NCI-H187 treated with DMSO at 0.1 percent for 48 hours (cell line): Measurements from ENCODE around the gene EEF1A2.
A peak's percentile ranks its signal among the peaks of the same experiment; 100 is the strongest.
"Not testable (repeated sequence)": the region's sequence is repeated elsewhere in the genome, so short reads cannot be mapped to it uniquely, and the experiment has no call there.

ENCODE experiments used
- DNase-seq: peaks from one replicate; lab custom pipeline; 2025; lab: John Stamatoyannopoulos, UW

The EEF1A2 gene

DNA sequence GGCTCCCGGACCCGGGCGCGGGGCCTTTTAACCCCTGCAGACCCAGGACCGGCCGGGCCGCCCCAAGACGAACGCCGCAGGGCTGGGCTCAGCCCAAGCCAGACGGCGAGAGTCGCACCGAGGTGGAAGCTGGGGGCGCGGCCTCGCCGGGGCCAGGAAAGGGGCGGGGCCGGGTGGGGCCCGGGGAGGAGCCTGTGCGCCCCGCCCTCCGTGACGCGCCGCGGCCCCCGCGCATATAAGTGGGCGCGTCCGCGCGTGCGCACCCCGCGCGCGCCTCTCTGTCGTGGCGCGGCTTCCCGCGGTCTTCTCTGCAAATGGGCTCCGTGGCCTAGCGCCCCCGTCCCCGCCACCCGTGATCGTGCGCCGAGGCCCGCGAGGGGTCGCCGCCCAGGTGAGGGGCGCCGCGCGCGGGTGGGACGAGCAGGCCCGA is 21.6 kb upstream of the EEF1A2 start, which contains the start of gene PPDPF:
PPDPF (plus strand) TSS at position 262 of the 430 bp plus-strand sequence. CDS start 544 bp downstream, outside the sequence.
- DNase-seq: no peak

DNA sequence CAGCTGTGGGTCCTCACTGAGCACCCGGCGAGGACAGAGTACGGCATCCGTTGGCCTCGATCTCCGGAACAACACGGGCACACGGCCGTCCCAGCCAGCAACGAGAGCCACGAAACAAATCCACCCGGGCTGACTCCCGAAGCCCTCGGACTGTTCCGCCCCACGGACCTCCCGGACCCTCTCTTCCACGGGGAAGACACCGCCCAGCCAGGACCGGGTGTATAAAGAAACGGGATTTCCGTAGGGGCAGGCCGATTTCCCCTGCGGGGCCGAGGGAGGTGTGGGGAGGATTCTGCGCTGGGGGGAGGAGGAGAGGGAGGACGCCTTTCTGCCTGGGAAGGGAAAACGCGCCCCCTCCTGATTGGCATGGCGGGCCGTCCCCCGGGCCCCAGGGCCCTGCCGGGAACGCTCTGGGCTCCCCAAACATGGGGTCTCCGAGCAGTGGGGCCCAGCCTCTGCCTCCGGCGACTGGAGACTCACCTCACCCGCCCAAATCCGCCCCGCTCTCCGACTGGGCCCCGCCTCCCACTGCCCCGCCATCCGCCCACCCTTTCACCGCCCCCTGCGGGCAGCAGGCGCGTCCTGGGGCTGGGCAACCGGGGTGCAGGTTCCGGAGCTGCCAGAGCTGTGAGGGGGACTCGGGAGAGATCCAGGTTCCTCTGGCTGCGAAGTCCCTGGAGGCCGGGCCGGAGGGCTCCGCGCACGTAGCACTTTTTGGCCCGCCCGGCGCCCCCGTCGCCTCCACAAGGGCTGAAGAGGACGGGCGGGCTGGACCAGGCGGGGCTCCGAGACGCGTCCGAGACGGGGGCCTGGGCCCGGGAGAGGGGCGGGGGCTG is 21.0 kb upstream of the EEF1A2 start:
- no peak for DNase-seq

DNA sequence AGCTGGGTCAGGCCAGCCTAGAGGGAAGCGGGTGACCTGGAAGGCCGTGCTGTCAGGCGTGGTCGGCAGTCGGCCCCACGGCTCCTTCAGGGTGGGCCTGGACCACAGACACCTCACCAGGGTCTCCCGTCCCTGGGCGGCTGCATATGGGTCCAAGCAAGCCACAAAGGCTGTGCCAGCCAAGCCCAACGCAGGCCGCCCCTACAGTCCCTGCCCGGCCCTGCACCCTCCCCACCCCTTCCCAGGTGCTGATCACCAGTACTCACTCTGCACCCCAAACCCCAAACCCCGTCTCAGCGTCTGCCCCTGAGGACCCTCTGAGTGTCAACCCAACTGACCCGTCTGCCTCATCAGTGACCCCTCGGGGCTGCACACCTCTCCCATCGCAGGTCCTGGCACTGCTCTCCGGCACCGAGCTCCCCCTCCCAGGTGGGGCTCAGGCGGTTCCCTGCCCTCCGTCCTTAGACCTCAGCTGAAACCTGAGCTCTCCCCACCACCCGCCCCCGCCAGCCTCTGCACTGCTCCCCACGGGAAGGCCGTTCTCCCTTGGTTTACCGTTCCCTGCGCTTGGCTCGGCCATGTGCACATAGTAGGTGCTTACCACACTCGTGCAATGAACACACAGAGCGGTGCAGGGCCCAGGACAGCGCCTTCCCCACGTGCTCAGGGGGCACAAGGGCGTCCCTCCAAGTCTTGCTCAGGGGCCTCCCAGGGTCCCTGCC is 20.2 kb upstream of the EEF1A2 start:
- DNase-seq: no peak

DNA sequence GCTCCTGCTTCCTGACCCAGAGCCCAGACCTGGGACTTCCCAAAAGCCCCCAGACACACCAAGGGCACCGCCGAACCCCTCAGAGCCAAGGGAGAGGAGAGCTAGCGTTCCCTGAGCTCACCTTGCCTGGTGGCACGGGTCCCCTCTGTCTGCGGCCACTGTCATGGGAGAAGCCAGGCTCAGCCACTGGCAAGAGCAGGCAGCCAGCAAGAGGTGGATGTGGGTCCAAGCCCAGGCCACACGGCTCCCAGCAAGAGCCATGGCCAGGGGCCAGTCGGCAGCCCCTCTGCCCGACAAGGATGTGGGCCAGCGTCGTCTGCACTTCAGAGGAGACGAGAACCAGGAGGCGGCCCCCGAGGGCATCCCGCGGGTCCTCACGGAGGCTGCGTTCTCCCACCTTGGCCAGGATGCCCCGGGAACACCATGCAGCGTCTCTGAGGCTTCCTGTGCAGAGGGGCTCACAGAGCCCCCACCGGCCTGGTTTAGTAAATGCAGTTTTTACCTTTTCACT is 19.5 kb upstream of the EEF1A2 start:
- DNase-seq: no peak

DNA sequence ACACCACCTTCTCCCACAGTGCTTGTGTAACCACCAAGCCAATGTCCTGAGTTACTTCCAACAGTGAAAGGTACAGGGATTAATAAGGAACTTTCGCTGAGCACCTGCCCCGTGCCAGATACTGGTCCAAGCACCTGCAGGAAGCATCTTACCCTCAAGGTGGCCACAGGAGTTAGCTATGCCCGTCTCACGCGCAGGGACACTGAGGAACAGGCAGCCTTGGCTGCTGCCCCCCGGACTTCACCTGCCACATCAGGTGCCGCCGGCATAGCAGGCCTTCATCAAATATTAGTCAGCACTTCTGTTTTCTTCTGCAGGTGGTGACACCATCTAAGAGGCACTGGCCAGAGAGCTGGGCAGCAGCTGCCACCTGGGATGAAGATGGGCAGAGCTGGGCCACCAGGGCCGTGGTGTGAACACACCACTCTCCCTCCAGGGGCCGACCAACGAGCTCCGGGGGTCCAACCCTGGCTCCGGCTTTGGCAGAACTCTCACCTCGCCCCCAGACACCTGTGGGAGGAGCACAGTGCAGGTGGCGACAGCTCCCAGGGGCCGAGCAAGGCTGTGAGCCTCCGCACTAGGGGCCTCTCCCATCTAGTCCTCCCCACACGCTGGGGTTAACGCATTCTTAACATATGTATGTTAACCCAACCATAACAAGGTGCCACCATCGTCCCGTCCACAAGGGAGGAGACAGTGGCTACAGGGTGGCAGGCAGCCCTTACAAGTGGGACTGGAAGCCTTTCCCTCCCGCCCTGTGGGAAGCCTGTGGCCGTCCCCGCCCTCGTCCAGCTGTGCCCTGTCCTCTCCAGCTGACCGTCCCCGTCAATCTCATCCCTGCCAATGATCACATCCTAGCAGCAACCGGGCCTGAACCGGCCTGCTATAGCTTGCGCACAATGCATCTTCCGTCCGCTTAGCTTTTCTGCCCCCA is 18.8 kb upstream of the EEF1A2 start:
- no peak for DNase-seq

DNA sequence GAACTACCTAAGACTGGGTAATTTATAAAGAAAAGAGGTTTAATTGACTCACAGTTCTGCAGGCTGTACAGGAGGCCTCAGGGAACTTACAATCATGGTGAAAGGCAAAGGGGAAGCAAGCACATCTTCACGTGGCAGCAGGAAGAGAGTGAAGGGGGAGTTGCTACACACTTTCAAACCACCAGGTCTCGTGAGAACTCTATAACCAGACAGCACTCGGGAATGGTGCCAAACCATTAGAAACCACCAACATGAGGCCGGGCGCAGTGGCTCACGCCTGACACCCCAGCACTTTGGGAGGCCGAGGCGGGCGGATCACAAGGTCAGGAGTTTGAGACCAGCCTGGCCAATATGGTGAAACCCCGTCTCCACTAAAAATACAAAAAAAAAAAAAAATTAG is 15.6 kb upstream of the EEF1A2 start:
- not testable (repeated sequence) for DNase-seq

DNA sequence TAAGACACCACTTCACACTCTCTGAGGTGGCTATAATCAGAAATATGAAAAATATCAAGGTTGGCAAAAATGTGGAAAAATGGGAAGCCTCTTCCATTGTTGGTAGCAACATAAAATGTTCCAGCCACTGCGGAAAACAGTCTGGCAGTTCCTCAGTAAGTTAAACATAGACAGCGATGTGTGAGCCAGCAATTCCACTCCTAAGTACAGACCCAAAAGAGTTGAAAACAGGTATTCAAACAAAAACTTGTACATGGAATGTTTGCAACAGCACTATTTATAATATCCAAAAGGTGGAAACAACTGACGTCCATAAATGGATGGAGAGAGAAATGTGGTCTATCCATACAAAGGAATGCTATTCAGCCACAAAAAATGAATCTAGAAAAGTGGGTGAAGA is 14.3 kb upstream of the EEF1A2 start:
- DNase-seq: no peak

DNA sequence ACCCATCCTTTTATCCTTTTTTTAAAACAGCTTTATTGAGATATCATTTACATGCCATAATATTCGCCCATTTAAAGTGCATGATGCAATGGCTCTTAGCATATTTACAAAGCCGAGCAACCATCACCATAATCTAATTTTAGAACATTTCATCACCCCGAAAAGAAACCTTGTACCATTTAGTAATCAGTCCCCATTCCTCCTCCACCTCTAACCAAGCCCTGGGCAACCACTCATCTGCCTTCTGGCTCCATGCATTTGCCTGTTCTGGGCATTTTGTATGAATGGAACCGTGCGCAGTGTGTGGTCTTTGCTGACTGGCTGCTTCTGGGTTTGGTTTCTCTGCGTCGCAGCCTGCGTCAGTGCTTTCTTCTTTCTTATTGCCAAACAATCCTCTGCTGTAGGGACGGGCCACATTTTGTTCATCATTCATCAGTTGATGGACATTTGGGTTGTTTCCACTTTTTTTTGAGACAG is 10.2 kb upstream of the EEF1A2 start:
- no peak for DNase-seq

DNA sequence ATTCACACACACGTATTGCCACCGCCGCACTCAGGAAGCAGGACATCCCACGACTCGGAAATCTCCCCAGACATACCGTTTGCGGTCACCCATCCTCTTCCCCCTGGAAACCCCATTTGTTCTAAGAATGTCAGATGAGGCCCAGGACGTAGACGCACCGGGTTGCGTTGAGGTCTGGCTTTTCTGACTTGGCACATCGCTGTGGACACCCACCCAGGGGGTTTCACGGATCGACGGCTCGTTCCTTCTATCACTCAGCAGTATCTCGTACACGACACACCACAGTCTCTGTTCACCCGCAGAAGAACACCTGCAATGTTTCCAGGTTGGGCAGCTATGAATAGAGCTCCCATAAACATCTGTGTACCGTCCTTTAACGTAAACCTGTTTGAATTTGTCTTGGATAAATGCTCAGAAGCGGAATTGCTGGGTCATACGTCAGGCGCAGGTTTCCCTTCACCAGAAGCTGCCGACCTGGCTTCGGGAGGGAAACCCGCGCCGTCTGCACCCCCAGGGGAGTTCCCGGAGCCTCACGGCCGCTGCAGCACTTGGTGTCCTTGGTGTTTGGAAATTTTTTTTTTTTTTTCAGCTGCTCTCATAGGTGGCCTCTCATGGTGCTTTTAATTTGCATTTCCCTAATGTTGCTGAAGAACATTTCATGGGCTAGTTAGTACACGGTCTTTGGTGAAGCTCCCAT is 9.3 kb upstream of the EEF1A2 start:
- no peak for DNase-seq

DNA sequence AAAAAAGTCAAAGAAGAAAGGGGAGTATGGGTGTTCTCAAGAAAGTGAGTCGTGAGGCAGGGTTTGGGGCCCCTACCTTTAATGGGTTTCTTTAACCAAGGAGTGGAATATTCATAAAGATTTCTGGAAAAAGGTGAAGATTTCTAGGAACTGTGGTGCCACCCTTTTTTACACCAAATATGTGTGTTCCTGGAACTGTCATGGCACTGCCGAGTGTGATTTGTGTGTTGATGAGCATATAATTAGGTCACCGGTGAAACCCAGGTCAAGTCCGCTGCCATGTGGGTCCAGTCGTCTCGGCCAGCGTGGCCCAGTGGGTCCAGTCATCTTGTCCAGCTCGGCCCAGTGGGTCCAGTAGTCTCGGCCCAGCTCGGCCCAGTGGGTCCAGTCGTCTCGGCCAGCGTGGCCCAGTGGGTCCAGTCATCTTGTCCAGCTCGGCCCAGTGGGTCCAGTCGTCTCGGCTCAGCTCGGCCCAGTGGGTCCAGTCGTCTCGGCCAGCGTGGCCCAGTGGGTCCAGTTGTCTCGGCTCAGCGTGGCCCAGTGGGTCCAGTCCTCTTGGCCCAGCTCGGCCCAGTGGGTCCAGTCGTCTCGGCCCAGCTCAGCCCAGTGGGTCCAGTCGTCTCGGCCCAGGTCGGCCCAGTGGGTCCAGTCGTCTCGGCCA is 8.3 kb upstream of the EEF1A2 start:
- no peak for DNase-seq

DNA sequence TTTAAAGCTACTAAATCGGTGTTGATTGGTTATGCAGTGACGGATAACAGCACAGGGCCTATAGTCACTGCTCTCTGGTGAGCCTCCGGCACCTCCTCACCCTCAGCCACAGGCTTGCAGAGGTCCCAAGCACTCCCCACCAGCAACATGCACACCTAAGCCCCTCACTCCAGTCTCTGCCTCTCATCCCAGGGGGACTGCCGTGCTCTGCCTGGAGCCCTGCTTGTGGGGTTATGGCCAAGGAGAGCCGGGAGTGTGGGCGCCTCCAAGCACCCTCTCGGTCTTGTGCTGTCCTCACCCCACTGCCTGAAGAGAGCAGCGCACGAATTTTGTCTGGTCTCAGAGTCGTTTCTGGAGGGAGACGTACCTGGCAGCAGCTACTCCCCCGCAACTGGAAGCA is 6.8 kb upstream of the EEF1A2 start:
- DNase-seq: no peak

DNA sequence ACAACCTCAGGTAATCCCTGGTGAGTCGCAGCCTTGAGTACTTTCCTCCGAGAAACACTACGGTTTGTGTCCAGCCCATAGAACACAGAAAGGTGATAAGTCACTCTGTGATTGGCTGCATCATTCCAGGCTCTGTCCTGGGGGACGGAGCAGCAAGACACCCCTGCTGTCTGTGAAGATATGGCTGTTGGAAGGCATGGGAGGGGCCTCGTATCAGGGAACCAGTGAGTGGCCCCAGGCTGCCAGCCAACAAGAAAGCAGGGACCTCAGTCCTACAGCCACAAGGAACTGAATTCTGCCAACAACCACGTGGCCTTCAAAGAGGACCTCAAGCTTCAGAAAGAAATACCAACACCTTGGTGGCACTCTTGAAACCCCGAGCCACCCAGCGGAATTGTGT is 6.4 kb upstream of the EEF1A2 start:
- no peak for DNase-seq

DNA sequence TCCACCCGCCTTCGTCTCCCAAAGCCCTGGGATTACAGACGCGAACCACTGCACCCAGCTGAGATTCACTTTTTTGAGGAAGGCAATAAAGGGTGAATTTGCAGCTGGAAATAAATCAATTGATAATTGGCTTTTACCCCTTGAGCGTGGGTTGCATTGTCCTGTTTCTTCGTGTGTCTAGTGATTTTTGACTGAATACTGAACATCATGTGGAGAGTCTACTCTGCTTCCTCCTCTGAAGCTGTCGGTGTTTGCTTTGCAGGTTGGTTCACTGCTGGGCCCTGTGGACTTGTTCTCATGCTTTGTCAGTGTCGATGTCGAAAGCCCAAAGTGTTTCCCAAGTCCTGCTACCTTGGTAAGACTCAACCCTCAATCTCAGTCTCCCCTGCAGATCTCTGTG is 5.8 kb upstream of the EEF1A2 start:
- DNase-seq: no peak

DNA sequence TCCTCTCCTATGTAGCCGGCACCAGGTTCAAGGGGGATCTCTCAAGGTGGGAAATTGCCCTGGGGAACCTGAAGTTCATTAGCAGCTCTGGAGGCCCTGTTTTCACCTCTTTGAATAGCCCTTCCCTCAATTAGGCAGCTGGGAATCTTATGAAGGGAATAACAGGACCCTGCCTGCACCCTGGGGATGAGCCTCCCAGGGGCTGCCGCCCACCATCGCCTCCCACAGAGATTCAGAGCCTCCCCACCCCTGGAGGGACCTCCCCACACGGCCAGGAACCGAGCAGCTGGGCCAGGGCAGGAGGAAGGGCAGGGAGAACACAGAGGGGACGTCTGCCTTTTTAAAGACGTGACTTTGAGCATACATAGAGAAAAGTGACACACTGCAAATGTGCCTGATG is 4.6 kb upstream of the EEF1A2 start:
- DNase-seq: no peak

DNA sequence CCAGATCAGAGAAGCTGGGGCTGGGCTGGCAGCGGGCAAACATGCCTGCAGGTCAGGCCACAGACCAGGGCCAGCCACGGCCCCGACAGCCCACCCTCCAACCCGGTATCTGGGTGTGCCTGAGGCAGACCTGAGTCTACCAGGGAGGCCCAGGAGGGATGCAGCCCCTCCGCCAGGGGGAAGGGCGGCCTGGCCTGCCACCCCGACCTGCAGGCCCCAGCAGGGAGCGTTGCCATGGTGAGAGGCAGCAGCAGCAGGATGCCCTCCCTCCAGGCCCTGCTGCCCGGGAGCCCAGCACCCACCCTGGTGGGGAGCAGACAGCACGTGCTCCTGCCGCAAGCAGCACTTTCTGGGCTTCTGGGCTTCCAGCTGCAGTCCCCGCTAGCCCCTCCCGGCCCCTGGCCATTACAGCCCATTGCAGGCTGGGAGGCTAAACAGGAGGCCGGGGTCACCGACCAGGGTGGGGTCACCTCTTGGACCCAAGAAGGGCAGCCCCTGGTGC is 3.8 kb upstream of the EEF1A2 start:
- no peak for DNase-seq

DNA sequence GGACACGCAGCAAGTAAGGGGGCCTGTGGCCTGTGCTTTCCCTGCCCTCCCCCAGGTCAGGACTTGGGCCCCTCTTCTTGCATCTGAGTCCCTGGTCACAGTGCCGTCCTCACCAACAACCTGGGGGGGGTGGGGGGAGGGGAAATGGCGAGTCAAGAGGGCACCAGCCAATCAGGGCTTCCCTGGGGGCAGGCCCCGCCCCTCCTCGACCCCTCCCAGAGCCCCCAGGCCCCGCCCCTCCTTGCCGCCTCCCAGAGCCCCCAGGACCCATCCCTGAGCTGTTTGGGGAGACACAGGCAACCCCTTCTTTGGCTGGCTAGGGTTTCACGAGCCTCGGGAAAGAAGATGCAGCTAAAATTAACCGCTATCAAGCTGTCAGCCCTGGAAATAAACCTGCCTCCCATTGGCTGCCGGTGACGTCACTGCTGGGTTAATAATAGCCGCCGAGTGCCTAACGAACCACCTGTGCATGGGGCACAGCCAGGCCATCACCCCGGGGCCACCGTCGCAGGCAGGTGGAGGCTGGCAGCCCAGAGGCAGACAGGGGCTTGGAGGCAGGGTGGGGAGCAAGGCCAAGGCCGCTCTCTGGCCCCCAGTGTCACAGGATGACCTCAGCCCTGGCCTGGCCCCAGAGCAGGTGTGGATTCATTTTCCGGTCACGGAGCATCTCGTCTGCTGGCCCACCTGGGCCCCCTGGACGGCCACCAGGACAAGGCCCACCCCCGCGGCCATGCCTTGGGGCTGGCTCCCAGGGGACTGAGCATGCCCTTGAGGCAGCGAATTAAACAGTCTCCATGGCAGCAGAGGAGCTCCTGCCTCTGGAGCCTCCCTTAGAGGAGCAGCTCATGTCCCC is 3.2 kb upstream of the EEF1A2 start:
- DNase-seq: peak; percentile 41

DNA sequence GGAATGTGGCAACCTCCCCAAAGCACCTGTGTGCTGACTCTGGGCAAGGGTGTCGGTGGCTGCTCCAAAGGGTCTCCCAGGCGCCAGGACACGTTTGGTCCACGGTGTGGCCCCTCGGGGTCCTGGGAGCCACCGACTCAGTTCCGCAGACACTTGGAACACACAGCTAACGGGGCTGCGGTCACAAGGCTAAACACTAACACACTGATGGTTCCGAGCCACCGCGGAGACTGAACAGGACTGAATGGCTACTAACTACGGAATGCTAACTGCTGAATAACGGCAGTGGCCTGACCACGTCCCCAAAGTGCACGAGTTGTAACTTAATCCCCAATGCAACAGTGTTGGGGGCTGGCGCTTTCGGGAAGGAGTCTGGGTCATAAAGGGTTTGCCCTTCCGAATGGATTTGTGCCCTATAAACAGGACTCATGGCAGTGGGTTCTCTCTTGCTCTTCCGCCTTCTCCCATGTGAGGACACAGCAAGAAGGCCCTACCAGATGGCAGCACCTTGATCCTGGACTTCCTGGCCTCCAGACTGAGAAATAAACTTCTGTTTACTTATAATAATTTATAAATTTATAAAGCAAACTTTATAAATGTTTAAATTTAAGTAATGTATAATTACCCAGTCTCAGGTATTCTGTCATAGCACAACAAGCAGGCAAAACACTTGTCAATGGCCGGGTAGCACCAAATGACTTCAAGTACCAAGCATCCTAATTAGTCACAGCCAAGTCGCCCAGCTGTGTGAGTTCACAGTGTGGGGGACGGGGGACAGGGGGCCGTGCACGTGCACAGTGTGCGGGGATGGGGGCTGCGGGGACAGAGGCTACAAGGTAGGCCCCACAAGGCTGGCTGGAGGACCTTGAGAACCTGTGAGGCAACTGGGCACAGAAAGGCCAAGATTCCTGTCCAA is 2.3 kb upstream of the EEF1A2 start:
- DNase-seq: no peak

DNA sequence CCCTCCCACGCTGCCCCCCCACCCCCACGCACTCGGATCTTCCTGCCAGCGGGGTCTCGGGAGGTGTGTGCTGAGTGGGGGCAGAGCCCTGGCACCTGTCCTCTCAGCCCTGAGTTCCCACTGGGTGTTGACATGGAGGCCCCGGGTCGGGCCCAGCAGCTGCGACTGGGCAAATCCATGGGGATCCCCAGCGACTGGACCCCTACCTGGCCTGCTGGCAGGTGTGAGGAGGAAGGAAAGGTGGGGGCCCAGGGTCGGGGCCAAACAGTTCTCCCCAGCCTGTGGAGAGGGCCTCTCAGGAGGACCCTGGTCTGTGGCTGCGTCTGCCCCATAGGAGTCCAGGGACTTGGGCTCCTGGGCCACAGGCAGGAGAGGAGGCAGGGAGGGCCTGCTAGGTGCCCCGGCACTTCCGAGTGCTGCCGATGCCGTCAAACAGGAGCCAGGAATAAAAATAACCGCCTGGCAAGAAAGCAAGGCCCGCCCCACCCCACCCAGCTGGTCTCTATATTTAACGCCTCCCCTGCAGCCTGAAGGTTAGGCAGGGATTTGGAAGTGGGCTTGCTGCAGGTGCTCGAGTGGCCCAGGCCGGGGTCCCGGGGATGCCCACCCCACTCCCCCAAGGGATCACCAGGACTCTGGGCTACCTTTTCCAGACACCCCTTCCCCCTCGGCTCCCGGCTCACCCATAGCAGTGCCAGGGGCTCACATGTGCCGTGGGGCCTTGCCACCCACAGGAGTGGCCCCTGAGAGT is 1.4 kb upstream of the EEF1A2 start:
- DNase-seq: no peak
